ENCODE measurements around the gene SPAG17.

Gene SPAG17

DNA sequence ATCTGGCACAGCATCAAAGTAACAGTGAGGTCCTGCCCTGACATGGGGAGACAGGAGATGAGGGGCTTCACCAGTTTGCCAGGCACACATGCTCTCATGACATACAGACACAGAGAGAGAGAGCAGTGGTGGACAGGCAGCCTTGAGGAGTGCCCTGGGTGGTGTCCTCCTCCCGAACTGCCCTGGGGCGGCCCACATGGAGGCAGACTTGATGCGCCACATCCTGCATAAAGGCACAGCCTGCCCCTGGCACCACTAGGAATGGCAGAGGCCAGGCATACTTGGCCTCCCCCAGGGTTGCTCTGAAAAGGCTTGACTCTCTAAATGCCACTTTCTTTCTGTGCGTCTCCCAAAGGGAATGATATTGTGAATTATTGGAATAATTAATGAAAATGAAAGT lies 67.5 kb downstream of the SPAG17 start:
- no peak for DNase-seq

DNA sequence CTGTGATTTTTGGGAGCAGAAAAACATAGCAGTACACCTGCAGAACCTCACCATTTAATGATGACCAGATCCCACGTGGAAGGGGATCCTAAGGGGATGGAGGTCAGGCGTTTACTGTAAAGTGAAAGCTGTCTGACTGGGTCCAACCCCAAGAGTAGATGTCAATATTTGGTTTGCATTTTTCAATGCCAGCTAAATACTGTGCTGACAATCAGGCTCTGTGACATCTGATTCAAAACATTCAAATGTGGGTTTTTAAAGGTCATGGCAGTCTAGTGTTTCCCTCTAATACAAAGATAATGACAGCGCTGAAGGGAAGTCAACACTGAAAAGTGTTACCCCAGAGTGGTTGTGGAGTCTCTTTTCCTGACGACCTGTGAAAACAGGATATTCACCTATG lies 68.1 kb downstream of the SPAG17 start:
- DNase-seq, result no peak

DNA sequence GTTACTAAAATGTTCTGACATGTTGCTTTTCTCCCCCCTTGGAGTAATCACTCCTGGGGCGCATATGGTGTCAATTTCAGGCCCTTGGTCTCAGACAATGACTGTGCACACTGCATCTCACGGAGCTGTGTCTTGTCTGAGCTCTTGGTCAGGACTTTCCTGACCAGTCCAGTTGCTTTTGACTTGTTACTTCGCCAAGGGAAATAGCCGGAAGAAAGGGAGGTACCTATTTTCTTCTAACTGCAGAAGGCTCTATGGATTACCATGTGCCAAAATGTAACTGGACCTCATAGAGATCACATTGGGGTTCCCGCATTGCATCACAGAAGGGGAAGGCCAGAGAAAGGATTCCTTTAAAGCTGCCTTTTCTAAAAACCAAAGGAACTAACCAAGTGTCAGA lies 68.6 kb downstream of the SPAG17 start:
- no peak for DNase-seq

DNA sequence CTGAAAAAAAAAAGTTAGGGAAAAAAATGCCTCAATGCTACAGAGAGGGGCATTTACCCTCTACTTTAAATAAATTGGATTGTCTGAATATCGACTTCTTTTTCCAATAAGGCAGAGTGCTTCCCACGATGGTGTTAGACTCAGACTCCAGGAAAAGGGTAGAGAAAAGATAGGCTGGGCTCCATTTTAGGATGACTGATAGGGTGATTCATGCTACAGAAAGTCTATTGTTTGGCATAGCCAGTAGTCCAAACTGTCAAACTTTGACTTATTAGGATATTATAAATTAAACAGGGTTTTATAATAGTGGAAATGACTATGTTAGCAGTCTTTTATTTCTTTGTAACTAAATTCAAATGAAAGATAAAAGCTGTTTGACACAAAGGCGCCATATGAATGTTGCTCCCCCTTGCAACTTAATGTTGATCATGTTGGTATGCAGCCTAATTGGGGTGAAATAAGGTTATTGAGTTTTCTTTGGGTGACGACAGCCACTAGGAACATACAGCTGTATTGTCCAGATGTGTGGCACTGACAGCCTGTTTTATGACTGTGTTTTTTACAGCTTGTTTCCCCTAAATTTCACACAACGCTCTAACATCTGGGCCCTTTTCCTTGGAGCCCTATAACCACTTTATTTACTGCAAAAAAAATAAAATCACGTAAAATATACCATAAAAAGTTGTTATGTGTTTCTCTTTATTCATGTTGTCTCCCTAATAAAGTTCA lies 69.3 kb downstream of the SPAG17 start:
- no peak for DNase-seq

DNA sequence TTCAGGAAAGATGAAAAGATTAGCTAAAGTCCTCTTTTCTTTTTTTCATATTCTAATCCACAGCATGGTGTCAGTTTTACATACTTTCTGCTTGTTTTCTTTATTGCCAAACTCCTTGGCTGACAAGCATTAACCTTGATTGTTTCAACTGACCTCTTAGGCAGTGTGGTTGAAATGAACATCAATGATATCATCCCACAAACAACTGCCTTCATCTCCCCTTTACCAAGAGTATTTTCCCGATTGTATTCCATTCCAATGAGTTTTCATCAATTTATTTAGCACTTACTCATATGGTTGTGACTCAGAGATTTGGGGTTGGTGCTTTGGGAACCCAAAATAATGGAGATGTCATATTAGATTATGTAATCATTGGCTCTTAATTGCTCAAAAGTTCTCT lies 71.8 kb downstream of the SPAG17 start:
- DNase-seq, result no peak

DNA sequence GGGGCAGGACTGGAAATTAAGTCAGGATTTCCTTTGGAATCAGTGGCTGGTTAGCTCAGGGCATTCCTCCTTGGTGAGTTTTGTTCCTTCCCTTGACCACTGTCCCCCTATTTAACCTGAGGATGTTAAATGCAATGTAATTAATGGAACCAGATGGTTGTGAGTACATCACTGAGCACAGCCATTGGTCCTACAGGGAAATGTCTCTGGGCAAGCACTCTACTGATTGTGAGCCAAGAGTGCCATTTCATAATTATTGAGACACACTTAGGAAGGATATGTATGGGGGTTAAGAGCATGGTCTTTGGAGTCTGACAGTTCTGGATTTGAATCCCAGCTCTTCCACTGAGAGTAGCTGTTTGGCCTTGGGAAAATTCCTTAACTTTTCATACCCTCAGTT lies 74.4 kb downstream of the SPAG17 start:
- no peak for DNase-seq

DNA sequence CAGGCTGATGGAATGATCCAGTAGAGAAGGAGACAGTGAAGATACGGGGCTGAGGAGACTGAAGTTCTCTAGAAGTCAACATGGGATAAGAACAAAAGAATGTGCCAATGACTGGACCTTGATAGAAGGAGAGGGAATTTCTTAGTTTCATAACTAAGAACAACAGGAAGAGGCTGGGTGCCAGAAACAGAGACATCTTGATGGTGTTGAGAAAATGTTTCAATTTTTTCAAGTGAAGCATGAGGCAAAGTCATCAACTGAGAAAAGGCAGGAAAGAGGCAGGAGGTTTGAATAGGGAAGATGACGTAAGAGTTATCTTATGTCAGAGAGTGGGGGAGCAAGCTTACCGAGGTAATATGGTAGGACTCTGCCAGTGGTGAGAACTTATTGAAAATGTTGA lies 80.1 kb downstream of the SPAG17 start:
- DNase-seq, result no peak

DNA sequence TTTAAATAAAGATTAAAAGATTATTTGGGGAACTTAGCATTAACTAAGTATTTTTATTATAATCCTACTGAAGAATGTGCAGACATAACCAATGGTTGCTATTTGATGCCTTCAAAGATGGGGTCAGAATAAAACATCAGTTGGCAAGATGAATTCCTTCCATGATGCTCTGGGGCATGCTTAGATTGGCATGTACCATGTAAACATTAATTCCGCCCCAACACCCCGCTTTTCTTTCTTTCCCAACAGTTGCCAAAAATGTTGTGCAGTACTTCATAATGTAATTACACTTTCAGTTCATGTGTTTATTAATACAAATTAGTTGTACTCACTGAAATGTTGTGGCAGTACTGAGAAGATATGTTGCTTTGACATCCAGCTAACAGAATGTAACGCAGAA lies 82.6 kb downstream of the SPAG17 start:
- no peak for DNase-seq

DNA sequence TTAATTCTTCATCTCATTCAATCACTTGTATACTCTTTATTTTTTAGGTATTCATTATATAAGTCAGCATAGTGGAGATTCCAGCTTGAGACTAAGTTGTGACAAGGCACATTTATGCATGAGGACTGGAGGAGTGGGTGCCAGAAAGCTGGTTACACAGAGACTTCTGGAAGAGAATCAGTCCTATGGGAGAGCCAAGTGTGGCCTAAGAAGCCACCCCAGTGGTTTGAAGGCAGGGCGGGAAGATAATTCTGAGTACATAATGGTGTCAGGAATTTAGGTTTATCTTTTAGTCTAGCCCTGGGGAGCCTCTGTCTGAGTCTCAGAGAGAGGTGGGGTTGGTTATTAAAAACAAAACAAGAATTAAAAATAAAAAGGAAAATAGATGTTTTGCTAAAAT lies 83.0 kb downstream of the SPAG17 start:
- DNase-seq, result no peak

DNA sequence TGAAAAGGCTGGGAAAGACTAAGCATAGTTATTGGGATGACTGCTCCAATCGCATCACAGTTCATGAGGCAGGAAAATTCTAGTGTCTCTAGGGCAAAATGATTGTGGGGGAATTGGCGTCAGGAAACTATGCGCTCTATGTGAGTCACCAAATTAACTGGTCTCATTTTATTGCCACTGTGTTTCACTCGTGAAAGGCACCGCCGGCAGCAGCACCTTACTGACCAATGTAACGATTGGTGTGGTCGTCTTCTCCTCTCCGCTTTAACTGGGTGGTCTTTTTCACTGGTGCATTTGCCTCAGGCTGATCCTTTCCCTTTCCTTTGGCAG lies 83.5 kb downstream of the SPAG17 start:
- no peak for DNase-seq

DNA sequence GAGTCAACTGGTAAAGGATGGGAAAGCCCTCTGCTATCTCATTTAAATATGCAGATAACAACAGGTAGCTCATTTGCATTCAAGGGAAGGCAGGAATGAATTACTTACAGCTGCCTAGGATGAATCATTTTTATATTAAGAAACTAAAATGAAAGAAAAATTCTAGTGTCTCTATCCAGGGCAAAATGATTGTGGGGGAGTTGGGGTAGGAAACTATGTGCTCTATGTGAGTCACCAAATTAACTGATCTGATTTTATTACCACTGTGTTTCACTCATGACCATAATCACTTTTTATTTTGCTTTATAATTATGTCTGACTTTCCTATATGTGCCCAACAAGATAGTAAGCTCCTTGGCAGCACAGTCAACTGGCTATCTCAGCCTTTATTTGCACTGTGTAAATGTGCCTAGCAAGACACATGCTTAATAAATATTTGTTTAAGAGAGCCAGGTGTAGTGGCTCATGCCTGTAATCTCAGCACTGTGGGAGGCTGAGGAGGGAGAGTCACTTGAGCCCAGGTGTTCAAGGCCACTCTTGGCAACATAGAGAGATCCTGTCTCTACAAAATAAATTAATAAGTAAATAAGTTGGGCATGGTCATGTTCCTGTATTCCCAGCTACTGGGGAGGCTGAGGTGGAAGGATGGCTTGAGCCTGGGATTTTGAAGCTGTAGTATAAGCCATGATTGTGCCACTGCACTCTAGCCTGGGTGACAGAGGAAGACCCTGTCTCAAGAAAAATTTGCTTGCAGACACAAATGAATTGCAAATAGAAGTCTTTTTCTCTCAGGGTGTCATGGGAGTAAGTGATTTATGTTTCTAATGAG lies 84.1 kb downstream of the SPAG17 start:
- DNase-seq, result no peak

DNA sequence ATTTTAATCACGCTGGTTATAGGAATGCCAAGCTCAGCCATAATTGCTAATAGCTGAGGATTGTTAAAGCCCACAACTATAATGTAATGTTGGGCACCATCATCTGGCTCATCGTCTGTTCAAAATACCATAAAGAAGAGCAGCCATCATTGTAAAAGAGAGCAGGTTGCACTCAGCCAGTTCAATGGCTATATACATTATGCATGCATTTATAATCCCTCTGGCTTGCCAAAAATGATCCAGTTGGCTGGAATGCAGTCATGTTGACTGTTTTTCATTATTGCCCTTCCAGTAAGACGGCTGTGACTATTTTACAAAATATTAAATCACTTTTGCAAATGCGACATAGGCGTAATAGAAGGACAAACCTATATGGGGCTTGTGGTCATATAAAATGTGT lies 85.3 kb downstream of the SPAG17 start:
- no peak for DNase-seq

DNA sequence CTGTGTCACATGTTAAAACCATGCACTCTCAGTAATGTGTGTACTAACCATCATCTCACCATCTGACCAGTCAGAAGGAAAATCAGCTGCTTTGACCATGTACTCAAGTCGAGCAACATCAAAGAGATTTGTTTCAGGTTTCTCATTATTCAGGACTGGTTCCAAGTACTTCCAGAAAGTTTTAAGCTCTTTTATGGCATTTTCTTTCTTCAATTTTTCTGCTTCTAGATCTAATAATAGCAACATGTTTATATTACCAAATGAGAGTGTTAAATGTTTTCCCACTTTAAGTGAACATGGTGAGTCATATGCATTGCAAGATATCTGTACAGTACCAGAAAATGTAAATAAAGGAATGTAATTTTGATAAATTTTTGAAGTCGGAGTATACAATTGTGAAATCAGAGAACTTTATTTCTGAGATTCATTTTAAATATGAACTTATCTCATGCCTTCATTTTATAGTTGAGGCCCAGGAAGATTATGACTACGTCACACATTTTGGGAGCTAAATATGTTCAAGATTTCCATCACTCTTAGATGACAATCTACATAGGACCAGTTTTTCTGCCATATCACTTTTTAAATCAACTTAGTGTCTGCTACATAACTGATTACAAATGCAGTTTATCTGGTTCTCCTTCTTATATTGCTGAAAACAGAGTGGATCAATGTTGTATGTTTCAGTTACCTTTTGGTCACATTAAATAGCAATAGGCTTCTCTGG lies 87.2 kb downstream of the SPAG17 start:
- DNase-seq, result no peak

DNA sequence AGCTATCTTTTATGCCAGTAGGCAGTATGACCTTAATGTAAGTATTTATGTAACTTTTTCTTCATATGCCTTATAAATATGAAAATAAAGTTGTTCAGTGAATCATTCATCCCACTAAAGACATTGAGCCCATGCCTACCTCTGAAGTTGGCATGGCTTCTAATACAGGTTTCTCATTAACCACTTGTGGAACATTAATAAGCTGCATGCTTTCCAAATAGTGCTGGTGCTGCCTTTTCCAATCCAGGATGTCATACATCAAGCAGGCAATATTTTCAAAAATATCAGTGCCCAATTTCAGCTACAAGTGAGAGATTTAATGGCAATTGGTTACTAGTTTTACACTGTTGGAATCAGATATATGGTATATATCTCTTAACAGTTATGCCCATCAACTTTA lies 92.0 kb downstream of the SPAG17 start:
- no peak for DNase-seq

DNA sequence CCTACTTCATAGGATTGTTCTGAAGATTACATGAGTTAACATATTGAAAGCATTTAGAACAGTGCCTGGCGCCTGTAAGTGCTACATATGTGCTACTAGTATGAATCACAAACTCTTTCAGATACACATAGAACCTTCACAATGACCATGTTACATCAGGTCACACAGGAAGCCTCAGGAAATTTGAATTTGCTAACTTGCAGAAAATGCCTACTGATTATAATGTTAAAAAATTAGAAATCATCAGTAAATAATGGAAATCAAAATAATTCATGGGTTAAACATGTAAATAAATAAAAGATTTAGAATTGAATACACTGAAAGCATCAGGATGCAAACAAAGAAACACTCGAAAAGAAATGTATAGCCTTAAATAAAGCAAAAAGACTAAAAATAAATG lies 94.9 kb downstream of the SPAG17 start:
- DNase-seq, result no peak

DNA sequence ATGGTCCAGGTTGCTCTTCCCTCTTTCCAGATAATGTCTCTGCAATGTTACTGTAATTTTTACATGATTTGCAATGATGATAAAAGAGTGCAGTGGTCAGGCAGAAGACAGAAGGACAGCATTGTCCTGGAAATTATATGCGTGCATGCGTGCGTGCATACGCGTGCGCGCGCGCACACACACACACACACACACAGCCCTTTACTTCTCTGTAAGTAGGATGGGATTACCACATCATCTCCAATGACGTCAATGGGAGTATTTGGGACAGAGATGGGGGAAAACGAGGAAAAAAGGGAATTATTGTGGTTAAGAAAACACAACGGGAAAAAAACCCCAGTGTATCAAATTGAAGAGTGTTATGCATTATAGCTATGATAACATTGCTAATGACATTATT lies 99.7 kb downstream of the SPAG17 start:
- DNase-seq, result no peak

DNA sequence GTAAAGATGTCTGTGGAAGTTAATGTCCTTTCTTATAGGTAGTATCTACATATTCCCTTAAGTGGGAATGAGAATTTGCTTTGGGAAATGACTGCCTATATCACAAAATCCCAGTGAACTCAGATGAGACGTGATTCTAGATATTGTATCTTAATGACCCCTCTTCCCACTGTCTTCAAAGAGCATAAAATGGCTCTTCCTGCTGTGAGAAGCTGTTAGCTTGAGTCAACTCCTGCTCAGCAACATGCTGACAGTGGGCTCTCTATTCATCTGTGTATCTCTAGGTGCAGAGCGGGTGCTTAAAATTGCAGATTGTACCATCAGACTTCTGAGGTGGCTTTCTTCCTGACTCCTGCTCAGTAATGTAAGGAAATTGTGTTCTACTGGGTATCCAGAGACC lies 100.6 kb downstream of the SPAG17 start:
- no peak for DNase-seq

DNA sequence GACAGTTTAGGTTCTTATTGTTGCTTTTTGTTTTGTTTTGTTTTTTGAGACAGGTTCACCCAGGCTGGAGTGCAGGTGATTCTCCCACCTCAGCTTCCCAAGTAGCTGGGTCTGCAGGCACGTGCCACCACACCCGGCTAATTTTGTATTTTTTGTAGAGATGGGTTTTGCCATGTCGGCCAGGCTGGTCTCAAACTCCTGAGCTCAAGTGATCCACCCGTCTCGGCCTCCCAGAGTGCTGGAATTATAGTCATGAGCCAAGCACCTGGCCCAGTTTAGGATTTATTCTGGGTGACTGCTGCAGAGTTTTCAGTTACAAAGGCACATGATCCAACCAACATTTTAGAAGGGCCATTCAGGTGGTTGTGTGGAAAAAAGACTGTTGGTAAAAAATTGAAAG lies 102.0 kb downstream of the SPAG17 start:
- no peak for DNase-seq

DNA sequence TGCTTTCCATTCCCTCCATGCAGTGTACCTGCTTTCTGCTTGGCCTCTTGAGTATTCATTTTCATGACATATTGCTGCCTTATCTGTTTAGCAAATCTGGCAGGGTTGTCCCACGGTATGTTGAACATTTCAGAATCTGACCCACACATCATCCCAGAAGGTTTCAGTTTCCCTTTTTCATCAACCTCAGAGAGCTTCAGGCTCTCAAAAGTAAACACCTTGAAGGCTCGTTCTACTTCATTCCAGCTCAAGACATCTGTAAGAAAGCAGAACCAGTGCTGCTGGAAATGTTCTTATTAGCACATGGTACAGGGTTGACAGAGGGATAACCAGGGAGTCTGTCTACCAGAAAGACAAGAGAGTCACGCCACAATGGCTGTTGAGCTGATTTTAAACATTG lies 103.6 kb downstream of the SPAG17 start:
- no peak for DNase-seq

DNA sequence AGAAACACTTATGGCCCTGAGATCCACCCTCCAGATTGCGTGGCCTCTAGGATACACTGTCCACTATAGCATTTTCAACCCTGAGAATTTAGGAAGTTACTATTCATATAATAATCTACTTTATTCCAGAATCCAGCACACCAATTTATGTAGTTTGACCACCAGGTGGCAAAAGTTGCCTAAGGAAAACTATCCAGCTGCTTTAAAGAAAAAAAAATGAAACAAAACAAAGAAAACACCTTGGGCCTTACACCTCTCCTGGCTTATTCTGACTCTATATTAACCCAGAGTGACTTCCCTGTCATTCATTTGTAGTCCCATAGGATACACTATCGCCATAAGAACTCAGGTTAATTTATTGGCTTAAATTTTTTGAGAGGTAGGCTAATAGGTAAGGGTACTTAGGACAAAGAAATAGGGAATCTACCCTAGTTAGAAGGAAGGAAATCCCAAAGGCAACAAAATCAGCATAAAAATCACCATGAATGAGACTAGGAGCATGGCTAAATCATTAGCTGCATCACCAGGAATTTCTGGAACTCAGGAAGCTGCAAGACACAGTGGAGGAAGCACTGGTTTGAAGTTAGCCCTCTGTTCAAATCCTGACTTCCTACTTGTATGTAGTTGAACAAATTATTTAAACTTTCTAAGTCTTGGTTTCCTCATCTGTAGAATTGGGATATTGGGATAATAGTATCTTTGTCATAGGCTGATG lies 107.5 kb downstream of the SPAG17 start:
- no peak for DNase-seq

DNA sequence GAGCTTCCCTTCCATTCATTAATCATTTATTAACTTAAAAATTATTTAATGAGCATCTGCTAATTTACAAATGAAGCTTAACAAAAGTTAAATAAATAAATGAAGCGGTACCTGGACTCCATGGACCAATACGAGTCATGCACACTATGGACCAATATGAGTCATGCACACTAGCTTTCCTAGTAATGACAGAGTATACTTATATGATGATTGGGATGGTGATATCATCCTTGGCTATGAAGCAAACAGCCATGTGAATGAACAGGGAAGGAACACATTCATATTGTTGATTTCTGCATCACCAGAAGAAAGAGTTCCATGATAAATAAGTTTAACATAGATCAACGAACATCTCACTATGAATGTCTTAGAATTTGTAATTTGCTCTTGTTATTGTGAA lies 109.9 kb downstream of the SPAG17 start:
- no peak for DNase-seq

DNA sequence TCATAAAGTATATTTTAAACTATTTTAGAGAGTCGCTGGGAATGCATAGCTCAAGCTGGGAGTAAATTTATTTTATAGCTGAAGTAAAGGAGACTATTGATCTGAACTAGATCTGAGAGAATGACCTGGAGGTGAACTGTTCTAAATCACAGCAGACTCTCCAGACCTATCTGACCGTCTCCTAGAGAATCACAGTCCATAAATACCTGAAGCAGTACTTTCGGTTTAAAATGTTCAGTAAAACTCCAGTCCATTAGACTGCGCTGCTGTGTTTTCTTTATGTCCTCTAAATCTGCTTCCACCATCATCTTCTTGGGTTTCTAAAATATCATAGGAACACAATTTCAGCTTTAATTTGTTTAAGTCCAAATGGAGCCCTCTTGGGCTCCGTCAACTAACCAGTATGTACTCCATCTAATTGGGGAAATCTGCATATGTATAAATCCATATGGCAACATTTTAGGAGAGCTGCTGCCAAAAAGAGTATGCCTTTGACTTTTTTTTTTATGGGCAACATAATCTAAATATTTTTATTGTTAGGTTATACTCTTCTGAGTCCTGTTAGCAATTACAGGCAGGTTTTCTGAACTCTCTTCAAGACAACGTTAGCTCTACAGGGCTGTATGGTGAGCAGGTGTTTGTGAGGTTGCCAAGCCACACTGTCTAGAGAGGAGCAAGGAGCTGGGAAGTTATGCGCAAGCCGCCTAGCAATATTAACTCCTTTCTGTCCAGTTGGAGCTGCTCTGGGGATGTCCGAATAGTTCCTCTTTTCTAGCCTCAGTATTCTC lies 111.2 kb downstream of the SPAG17 start:
- no peak for DNase-seq

DNA sequence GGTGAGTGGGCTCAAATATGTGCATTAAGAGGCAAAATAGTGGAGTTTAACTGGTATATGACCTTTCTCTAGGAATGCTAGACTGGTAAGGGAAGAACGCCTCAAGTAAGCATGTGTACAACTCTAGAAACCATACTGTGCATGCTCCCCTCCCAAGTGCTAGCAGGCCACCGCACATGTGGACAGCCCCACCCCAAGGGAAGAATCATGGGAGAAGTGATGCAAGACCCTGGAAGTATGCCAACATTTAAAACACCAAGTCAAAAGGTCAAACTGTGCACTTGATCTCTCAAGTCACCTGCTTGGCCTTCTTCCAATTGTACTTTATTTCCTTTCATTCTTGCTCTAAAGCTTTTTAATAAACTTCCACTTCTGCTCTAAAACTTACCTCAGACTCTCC lies 135.0 kb downstream of the SPAG17 start:
- DNase-seq, result no peak

Data from NCI-H1048 (cell line).